Measurements from ENCODE around the gene ALS2CL. TPM values are rescaled to one million over a fixed set of nuclear protein-coding genes. Genes with fewer than 3 reads are reported as not detected.
A peak's percentile ranks its signal among the peaks of the same experiment; 100 is the strongest.

The ALS2CL gene
- total RNA-seq, 4 donors from 2014 or later = 86.5 to 175 (median 105) TPM

DNA sequence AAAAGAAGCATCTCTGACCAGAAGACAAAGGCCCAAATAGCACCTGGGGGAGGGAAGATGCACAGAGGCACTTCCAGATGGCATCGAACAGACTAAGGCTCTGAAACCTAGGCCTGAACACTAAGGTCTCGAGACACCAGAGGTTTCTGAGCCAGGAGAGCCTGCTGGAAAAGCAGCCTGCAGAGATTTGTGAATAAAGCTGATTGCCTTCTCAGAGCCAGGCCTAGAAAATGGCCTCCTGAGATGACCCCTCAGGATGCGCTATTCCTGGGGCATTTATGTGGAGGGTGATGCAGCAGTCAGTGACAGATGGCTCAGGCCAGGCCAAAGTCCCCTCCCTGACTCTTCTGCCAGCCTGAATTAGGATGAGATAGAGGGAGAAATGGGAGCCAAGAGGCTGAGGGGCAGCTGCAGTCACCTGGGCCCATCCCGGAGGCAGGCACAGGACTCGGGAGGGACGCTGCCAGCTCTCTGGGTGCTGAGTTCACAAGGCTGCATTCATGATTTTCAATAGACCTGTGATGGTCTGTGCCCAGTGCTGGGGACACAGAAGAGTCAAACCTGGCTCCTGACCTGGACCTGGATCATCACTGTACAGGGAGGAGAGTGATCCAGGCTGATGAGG is 17.3 kb upstream of the ALS2CL start:
- no peak for TF ChIP-seq POLR2A (IDR thresholded peaks at IDR 0.05)
- TF ChIP-seq, protein P1, sequence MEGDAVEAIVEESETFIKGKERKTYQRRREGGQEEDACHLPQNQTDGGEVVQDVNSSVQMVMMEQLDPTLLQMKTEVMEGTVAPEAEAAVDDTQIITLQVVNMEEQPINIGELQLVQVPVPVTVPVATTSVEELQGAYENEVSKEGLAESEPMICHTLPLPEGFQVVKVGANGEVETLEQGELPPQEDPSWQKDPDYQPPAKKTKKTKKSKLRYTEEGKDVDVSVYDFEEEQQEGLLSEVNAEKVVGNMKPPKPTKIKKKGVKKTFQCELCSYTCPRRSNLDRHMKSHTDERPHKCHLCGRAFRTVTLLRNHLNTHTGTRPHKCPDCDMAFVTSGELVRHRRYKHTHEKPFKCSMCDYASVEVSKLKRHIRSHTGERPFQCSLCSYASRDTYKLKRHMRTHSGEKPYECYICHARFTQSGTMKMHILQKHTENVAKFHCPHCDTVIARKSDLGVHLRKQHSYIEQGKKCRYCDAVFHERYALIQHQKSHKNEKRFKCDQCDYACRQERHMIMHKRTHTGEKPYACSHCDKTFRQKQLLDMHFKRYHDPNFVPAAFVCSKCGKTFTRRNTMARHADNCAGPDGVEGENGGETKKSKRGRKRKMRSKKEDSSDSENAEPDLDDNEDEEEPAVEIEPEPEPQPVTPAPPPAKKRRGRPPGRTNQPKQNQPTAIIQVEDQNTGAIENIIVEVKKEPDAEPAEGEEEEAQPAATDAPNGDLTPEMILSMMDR (IDR thresholded peaks at IDR 0.05) = no peak
- no peak overlapping the region for H3K4me3 ChIP-seq (ENCODE audit: low read depth, poor library complexity, severe bottlenecking)
- 90 to 93% methylated on average over 6 of the region's 6 CpGs for WGBS, 2 donors
- intact Hi-C loops (cut with DNase I; ENCODE audit: low total_unique reads) = no loop called here
- DNase-seq (ENCODE audit: low spot score in 2 of 2) = peak in 1 of 2 donors; percentile 59

DNA sequence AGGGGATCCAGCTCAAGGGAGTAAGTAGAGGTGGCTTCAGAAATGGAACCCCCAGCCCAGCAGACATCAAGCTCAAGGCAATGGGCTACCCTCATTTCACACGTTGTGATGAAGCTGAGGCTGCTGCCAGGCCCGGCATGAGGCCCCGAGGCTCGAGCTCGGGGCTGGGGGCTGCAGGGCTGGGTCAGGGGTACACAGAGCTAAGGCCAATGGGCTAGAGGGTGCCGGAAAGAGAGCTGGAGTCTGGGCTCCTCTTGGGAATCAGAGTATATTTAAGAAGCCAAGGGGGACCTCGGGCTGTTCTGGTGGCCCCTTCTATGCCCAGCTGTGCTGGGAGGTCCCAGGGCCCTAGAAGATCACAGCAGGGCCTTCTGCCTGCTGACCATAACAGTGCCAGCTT is 16.8 kb upstream of the ALS2CL start:
- TF ChIP-seq POLR2A (IDR thresholded peaks at IDR 0.05) = no peak
- TF ChIP-seq, protein P1 (IDR thresholded peaks at IDR 0.05) = no peak
- peak in 1 of 2 donors; percentile 59 for DNase-seq (ENCODE audit: low spot score in 2 of 2)
- intact Hi-C loops (cut with DNase I; ENCODE audit: low total_unique reads) = no loop called here
- no peak overlapping the region for H3K4me3 ChIP-seq (ENCODE audit: low read depth, poor library complexity, severe bottlenecking)
- 93 to 97% methylated on average over 7 of the region's 7 CpGs for whole genome bisulfite sequencing, 2 donors

DNA sequence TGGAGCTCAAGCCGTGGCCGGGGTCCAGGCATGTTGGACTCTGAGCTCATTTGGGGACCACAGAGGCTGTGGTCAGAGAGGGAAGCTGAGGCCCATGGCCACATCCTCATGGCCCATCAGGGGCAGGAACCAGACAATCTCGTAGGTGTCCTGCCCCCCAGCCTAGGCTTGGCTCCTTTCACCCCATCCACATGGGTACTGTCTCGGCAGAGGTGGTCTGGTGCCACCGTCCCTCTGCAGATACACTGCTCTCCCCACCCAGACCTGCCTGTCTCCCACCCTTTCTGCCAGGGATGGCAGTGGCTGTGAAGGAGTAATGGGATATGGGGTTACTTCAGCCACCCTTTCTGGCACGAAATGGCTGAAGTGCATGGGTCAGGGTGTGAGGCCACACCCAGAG is 16.2 kb upstream of the ALS2CL start:
- WGBS, 2 donors = 86 to 92% methylated on average over 6 of the region's 6 CpGs
- no peak for TF ChIP-seq POLR2A (IDR thresholded peaks at IDR 0.05)
- TF ChIP-seq, protein P1 (IDR thresholded peaks at IDR 0.05) = no peak
- DNase-seq (ENCODE audit: low spot score in 2 of 2) = peak in 1 of 2 donors; percentile 71
- intact Hi-C loops (cut with DNase I; ENCODE audit: low total_unique reads) = loop anchor here (5.0 kb wide), 1 partner anchor 188 kb away; no protein-coding TSS in a partner anchor
- H3K4me3 ChIP-seq (ENCODE audit: low read depth, poor library complexity, severe bottlenecking) = no peak overlapping the region

DNA sequence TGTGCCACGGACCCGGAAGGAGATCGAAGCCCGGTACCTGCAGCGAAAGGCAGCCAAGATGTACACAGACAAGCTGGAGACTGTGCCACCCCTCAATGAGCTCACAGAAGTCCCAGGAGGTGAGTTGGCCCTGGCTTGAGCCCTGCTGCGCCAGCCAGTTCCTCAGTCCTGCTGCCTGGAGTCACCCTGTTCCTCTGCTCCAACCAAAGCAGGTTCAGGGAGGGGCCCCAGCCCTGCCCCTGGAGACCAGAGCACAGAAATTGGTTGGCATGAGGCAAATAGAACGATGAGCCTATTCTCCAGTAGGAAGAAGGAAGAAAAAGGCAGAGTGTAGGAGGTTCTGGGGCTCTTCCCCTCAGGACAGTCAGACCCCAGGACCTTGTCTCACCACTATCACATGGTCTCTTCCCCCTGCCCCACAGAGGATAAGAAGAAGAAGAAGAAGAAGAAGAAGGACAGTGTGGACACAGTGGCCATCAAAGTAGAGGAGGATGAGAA is 15.7 kb upstream of the ALS2CL start:
- WGBS, 2 donors = 94 to 95% methylated on average over 7 of the region's 7 CpGs
- intact Hi-C loops (cut with DNase I; ENCODE audit: low total_unique reads) = loop anchor here (5.0 kb wide), 1 partner anchor 188 kb away; no protein-coding TSS in a partner anchor
- DNase-seq (ENCODE audit: low spot score in 2 of 2) = peak in 1 of 2 donors; percentile 59
- TF ChIP-seq POLR2A (IDR thresholded peaks at IDR 0.05) = no peak
- TF ChIP-seq, protein P1 (IDR thresholded peaks at IDR 0.05) = no peak
- no peak overlapping the region for H3K4me3 ChIP-seq (ENCODE audit: low read depth, poor library complexity, severe bottlenecking)

DNA sequence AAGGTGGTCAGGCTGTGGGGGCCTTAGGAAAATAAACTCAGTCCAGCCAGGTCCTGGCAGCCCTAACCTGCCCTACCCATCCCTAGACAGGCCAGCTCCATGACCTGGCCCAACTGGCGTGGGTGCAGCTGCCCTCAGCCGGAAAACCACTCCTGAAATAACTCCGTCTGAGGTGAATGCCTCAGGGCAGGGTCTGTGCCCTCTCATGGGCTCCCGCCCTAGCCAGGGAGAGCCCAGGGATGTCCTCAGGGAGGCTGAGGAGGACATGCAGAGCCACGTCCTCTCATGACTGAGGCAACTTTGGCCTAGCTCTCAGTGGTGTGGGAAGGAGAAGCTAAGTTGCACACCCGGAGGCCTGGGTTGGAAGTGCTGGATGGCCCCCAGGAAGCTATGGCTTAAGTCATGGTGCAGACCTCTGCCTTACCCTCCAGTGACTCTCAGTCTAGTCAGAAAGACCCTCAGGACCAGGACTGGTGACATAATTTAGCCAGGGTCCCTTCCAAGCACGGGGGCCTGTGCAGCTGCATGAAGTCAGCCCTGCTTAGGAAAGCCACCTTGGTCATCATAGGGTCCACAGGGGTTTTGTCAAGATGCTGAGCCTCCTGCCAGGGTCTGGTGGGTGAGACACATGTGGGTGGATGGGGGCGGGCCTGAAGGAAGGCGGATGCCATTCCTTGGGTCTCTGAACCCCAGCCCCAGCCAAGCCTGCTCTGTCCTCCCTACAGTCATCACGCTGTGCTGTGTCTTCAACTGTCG is 15.1 kb upstream of the ALS2CL start:
- no peak for TF ChIP-seq POLR2A (IDR thresholded peaks at IDR 0.05)
- TF ChIP-seq, protein P1 (IDR thresholded peaks at IDR 0.05) = no peak
- WGBS, 2 donors = 78 to 91% methylated on average over 11 of the region's 11 CpGs
- peak in 1 of 2 donors; percentile 54 for DNase-seq (ENCODE audit: low spot score in 2 of 2)
- intact Hi-C loops (cut with DNase I; ENCODE audit: low total_unique reads) = loop anchor here (5.0 kb wide), 1 partner anchor 189 kb away; no protein-coding TSS in a partner anchor
- no peak overlapping the region for H3K4me3 ChIP-seq (ENCODE audit: low read depth, poor library complexity, severe bottlenecking)
